ENCODE results near the gene FOXK2. TPM values are rescaled to one million over a fixed set of nuclear protein-coding genes. Genes with fewer than 3 reads are reported as not detected.

FOXK2 gene
- total RNA-seq, 1 experiment from 2014 or later, result 22.4 TPM

DNA sequence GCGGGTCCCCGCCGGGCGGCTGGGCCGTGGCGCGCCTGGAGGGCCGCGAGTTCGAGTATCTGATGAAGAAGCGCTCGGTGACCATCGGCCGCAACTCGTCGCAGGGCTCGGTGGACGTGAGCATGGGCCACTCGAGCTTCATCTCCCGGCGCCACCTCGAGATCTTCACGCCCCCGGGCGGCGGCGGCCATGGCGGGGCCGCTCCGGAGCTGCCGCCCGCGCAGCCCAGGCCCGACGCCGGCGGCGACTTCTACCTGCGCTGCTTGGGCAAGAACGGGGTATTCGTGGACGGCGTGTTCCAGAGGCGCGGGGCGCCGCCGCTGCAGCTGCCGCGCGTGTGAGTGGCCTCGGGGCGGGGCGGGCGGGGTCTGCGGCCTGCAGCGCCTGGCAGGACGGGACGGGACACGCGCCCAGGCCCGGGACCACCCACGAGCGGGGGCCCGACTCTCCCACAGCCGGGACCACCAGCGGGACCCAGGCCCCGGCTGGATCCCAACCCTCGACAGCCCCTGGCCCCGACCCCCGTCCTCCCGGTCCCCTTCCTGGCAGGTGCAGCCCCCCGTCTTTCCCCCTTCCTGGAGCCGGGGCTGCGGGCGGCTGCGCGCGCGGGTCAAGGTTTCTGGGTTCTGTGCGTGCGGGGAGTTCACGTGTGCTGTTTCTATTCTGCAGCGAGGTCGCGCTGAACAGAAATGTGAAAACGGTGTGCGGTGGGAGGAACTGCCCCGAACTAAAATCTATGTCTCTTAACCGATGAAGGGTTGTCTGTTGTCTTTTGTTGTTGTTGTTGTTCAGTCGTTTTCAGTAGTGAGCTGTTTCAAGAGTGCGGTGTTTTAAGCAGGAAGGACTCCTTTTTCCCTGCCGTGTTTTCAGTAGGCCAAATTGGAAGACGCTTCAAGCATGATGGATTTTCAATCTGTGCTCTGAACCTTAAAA, 705 bp downstream of the FOXK2 start:
- H3K4me3 ChIP-seq (ENCODE audit: low read length), result peak overlapping the region; percentile 90
- H2AFZ ChIP-seq (ENCODE audit: low read length), result no peak overlapping the region
- H3K4me2 ChIP-seq (ENCODE audit: low read depth, low read length, poor library complexity, severe bottlenecking), result peak overlapping the region; percentile 91
- no peaks in the 10 kb centered on the region for H3K9me2 ChIP-seq (replicated peaks; ENCODE audit: insufficient read depth, low read length)
- H3K36me3 ChIP-seq (ENCODE audit: insufficient read depth, low read length), result no peaks in the 10 kb centered on the region
- H3K9ac ChIP-seq (ENCODE audit: low read length), result peak overlapping the region; percentile 82
- no peaks in the 10 kb centered on the region for H3K9me3 ChIP-seq (ENCODE audit: low read length)
- H4K20me1 ChIP-seq (ENCODE audit: insufficient read depth, low read depth, low read length), result peaks cover 32% of the 10 kb centered on the region
- no peak overlapping the region for H3K27ac ChIP-seq (ENCODE audit: low read length)
- H3K27me3 ChIP-seq (ENCODE audit: low read length), result no peaks in the 10 kb centered on the region
- H3K79me2 ChIP-seq (ENCODE audit: low read length), result peaks cover 26% of the 10 kb centered on the region
- DNase-seq, result peak; percentile 60
- peaks cover 13% of the 10 kb centered on the region for H3K4me1 ChIP-seq (ENCODE audit: low read length)

DNA sequence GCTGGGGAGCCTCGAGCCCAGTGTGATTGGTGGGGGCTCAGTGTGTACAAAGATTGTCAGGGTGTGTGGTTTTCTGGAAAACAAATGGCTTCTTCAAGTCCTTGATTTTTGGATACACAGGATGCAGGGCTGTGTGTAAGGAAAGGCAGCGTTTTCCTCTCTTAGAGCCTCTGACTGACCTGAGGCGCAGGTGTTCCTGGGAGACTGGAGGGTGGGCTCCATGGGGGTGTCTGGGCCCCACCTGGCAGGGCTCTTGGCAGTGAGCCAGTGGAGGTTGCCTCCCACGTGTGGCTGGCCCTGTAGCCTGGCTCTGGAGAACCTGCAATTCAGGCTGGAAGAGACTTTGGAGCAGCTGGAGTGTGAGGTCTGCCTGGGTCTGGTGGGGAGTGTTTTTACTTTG, 5.0 kb downstream of the FOXK2 start:
- H3K79me2 ChIP-seq (ENCODE audit: low read length), result peaks cover 52% of the 10 kb centered on the region
- H3K27me3 ChIP-seq (ENCODE audit: low read length), result no peaks in the 10 kb centered on the region
- no peak overlapping the region for H3K27ac ChIP-seq (ENCODE audit: low read length)
- H3K4me1 ChIP-seq (ENCODE audit: low read length), result peaks cover 8% of the 10 kb centered on the region
- H4K20me1 ChIP-seq (ENCODE audit: insufficient read depth, low read depth, low read length), result peaks cover 69% of the 10 kb centered on the region
- H3K9ac ChIP-seq (ENCODE audit: low read length), result no peak overlapping the region
- no peak overlapping the region for H3K4me2 ChIP-seq (ENCODE audit: low read depth, low read length, poor library complexity, severe bottlenecking)
- no peaks in the 10 kb centered on the region for H3K36me3 ChIP-seq (ENCODE audit: insufficient read depth, low read length)
- no peak for DNase-seq
- H2AFZ ChIP-seq (ENCODE audit: low read length), result no peak overlapping the region
- H3K9me2 ChIP-seq (replicated peaks; ENCODE audit: insufficient read depth, low read length), result no peaks in the 10 kb centered on the region
- H3K4me3 ChIP-seq (ENCODE audit: low read length), result no peak overlapping the region
- no peaks in the 10 kb centered on the region for H3K9me3 ChIP-seq (ENCODE audit: low read length)

DNA sequence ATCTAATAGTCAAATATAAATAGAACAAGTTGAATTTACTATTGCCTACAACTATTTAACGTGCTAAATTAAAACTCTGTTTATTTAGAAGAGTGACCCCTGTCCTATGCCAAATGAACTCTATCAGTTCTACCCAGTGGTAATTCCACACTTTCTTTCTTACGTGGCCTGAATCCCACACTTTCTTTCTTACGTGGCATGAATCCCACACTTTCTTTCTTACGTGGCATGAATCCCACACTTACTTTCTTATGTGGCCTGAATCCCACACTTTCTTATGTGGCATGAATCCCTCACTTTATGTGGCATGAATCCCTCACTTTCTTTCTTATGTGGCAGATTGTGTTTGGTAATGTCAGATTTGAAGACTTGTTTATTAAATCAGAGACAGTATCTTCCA, 6.2 kb downstream of the FOXK2 start:
- no peaks in the 10 kb centered on the region for H3K9me3 ChIP-seq (ENCODE audit: low read length)
- H3K4me2 ChIP-seq (ENCODE audit: low read depth, low read length, poor library complexity, severe bottlenecking), result no peak overlapping the region
- H3K9me2 ChIP-seq (replicated peaks; ENCODE audit: insufficient read depth, low read length), result no peaks in the 10 kb centered on the region
- H3K36me3 ChIP-seq (ENCODE audit: insufficient read depth, low read length), result no peaks in the 10 kb centered on the region
- H3K79me2 ChIP-seq (ENCODE audit: low read length), result peaks cover 54% of the 10 kb centered on the region
- H3K9ac ChIP-seq (ENCODE audit: low read length), result no peak overlapping the region
- peaks cover 75% of the 10 kb centered on the region for H4K20me1 ChIP-seq (ENCODE audit: insufficient read depth, low read depth, low read length)
- no peaks in the 10 kb centered on the region for H3K27me3 ChIP-seq (ENCODE audit: low read length)
- no peak overlapping the region for H3K27ac ChIP-seq (ENCODE audit: low read length)
- DNase-seq, result no peak
- H2AFZ ChIP-seq (ENCODE audit: low read length), result no peak overlapping the region
- H3K4me3 ChIP-seq (ENCODE audit: low read length), result no peak overlapping the region
- H3K4me1 ChIP-seq (ENCODE audit: low read length), result peaks cover 4% of the 10 kb centered on the region

DNA sequence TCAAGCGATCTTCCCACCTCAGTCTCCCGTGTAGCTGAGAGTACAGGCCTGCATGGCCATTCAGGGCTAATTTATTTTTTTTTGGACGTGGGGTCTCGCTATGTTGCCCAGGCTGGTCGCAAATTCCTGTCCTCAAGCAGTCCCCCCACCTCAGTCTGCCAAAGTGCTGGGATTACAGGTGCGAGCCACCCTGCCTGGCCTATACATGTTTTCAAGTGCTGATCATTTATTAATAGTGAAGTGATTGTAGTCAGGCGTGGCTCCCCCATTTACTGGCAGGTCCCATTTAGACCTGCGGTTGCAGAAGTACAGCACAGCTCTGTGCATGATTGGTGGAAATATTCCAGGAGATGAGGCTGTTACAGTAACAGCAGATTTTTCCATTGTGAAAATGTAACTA, 8.4 kb downstream of the FOXK2 start:
- Histone ChIP-seq H3K4me3 (ENCODE audit: low read length) (no peak overlapping the region), H3K9me2 (replicated peaks; ENCODE audit: insufficient read depth, low read length) (no peaks in the 10 kb centered on the region), H3K79me2 (ENCODE audit: low read length) (peaks cover 54% of the 10 kb centered on the region), H3K27ac (ENCODE audit: low read length) (no peak overlapping the region), H3K36me3 (ENCODE audit: insufficient read depth, low read length) (no peaks in the 10 kb centered on the region), H3K27me3 (ENCODE audit: low read length) (no peaks in the 10 kb centered on the region), H3K9ac (ENCODE audit: low read length) (no peak overlapping the region), H3K4me2 (ENCODE audit: low read depth, low read length, poor library complexity, severe bottlenecking) (no peak overlapping the region), H3K9me3 (ENCODE audit: low read length) (no peaks in the 10 kb centered on the region), H4K20me1 (ENCODE audit: insufficient read depth, low read depth, low read length) (peaks cover 71% of the 10 kb centered on the region), H3K4me1 (ENCODE audit: low read length) (no peaks in the 10 kb centered on the region), H2AFZ (ENCODE audit: low read length) (no peak overlapping the region)
- no peak for DNase-seq

DNA sequence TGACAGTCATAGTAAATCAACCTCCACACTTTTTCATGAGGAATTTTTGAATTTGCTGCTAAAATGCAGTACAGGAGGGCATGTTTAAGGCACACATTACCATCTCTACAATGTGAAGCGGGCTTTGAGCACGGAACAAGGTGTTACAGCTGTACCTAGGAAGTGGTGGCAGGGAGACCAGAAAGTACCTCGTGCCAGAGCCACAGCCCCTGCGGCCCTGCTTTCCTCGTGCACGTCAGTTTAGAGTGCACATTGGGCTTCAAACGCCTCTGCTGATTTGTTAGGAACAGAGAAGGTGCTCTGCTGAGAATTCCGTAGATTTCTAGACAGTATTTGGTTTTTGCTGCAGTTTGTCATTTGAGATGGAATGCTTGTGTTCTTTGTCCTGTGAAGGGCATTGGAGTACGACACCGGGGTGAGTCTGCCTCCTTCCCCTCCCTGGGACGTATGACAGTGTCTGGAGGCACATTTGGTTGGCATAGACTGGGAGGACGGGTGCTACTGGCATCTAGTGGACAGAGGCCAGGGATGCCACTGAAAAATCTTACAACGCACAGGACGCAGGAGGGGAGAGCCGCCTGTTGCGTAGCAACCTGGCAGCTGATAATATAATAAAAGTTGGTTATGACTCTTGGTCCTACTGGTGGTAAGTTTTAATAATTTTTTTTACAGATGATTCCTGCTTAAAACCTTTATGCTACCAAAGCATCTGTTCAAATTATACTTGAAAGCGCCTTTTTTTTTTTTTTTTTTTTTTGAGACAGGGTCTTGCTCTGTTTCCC, 9.1 kb downstream of the FOXK2 start:
- Histone ChIP-seq H3K9me2 (replicated peaks; ENCODE audit: insufficient read depth, low read length) (no peaks in the 10 kb centered on the region), H3K79me2 (ENCODE audit: low read length) (peaks cover 53% of the 10 kb centered on the region), H3K36me3 (ENCODE audit: insufficient read depth, low read length) (no peaks in the 10 kb centered on the region), H3K27me3 (ENCODE audit: low read length) (no peaks in the 10 kb centered on the region), H3K9ac (ENCODE audit: low read length) (no peak overlapping the region), H3K4me1 (ENCODE audit: low read length) (no peaks in the 10 kb centered on the region), H3K4me2 (ENCODE audit: low read depth, low read length, poor library complexity, severe bottlenecking) (no peak overlapping the region), H2AFZ (ENCODE audit: low read length) (no peak overlapping the region), H4K20me1 (ENCODE audit: insufficient read depth, low read depth, low read length) (peaks cover 70% of the 10 kb centered on the region), H3K4me3 (ENCODE audit: low read length) (no peak overlapping the region), H3K9me3 (ENCODE audit: low read length) (no peaks in the 10 kb centered on the region), H3K27ac (ENCODE audit: low read length) (no peak overlapping the region)
- DNase-seq, result no peak

DNA sequence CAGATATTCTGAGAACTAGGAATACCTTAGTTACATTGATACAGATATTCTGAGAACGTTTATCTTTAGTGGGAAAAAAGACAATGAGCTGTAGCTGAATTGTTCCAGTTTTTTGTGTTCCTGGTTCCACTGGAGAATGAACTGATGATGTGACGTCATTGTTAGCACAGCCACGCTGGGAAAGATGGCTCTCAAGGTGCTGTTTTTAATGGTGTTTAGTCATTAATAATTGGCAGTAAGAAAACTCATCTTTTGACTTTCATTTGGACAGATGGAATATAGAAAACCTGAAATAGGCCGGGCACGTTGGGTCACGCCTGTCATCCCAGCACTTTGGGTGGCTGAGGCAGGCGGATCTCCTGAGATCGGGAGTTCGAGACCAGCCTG, 10.4 kb downstream of the FOXK2 start:
- no peak overlapping the region for H3K4me3 ChIP-seq (ENCODE audit: low read length)
- no peak overlapping the region for H3K4me2 ChIP-seq (ENCODE audit: low read depth, low read length, poor library complexity, severe bottlenecking)
- no peak overlapping the region for H3K9ac ChIP-seq (ENCODE audit: low read length)
- H3K79me2 ChIP-seq (ENCODE audit: low read length), result peaks cover 43% of the 10 kb centered on the region
- peaks cover 73% of the 10 kb centered on the region for H4K20me1 ChIP-seq (ENCODE audit: insufficient read depth, low read depth, low read length)
- no peak overlapping the region for H3K27ac ChIP-seq (ENCODE audit: low read length)
- no peak for DNase-seq
- no peak overlapping the region for H2AFZ ChIP-seq (ENCODE audit: low read length)
- H3K4me1 ChIP-seq (ENCODE audit: low read length), result no peaks in the 10 kb centered on the region
- no peaks in the 10 kb centered on the region for H3K9me3 ChIP-seq (ENCODE audit: low read length)
- no peaks in the 10 kb centered on the region for H3K9me2 ChIP-seq (replicated peaks; ENCODE audit: insufficient read depth, low read length)
- no peaks in the 10 kb centered on the region for H3K27me3 ChIP-seq (ENCODE audit: low read length)
- no peaks in the 10 kb centered on the region for H3K36me3 ChIP-seq (ENCODE audit: insufficient read depth, low read length)

DNA sequence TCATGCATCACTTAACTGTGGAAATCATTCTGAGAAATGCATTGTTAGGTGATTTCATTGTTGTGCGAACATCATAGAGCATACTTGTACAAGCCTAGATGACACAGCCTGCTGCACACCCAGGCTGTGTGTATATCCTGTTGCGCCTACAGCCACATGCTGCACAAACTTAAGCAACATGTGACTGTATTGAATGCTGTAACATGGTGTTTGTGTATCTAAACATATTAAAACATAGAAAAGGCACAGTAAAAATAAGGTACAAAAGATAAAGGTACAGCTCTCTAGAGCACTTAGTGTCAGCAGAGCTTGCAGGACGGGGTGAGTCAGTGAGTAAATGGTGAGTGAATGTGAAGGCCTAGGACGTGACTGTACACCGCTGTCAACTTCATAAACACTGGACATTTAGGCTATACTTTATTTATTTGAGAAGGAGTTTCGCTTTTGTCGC, 11.9 kb downstream of the FOXK2 start:
- Histone ChIP-seq H3K9ac (ENCODE audit: low read length) (no peak overlapping the region), H3K4me3 (ENCODE audit: low read length) (no peak overlapping the region), H3K79me2 (ENCODE audit: low read length) (peaks cover 43% of the 10 kb centered on the region), H3K9me2 (replicated peaks; ENCODE audit: insufficient read depth, low read length) (no peaks in the 10 kb centered on the region), H3K27ac (ENCODE audit: low read length) (no peak overlapping the region), H3K9me3 (ENCODE audit: low read length) (no peaks in the 10 kb centered on the region), H2AFZ (ENCODE audit: low read length) (no peak overlapping the region), H4K20me1 (ENCODE audit: insufficient read depth, low read depth, low read length) (peaks cover 77% of the 10 kb centered on the region), H3K36me3 (ENCODE audit: insufficient read depth, low read length) (no peaks in the 10 kb centered on the region), H3K27me3 (ENCODE audit: low read length) (no peaks in the 10 kb centered on the region), H3K4me1 (ENCODE audit: low read length) (peaks cover 2% of the 10 kb centered on the region; the same call in 1 of the 2 replicates), H3K4me2 (ENCODE audit: low read depth, low read length, poor library complexity, severe bottlenecking) (no peak overlapping the region)
- no peak for DNase-seq

DNA sequence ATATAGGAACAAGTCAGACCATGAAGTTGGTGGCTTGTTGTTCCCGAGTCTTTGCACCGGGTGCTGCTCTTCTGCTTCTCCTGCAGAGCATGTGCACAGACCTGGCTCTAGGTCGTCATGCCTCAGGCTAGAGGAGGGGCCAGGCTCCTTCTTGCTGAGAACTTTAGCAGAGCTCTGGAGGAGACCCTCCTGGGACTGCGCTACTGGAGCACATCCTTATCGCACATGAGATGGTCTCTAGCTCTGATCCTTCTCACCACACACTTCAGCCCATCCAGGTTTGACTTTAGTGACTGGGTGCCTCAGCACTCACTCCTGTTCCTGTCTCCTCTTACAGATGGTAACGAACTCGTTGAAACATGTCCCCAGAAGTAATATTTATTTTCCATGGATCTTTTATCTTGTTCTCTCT, 14.9 kb downstream of the FOXK2 start:
- no peak for DNase-seq
- Histone ChIP-seq H3K79me2 (ENCODE audit: low read length) (peaks cover 32% of the 10 kb centered on the region), H3K36me3 (ENCODE audit: insufficient read depth, low read length) (no peaks in the 10 kb centered on the region), H2AFZ (ENCODE audit: low read length) (no peak overlapping the region), H3K27me3 (ENCODE audit: low read length) (no peaks in the 10 kb centered on the region), H3K9me3 (ENCODE audit: low read length) (no peaks in the 10 kb centered on the region), H3K9me2 (replicated peaks; ENCODE audit: insufficient read depth, low read length) (no peaks in the 10 kb centered on the region), H4K20me1 (ENCODE audit: insufficient read depth, low read depth, low read length) (peaks cover 77% of the 10 kb centered on the region), H3K27ac (ENCODE audit: low read length) (no peak overlapping the region), H3K4me1 (ENCODE audit: low read length) (peaks cover 16% of the 10 kb centered on the region), H3K4me3 (ENCODE audit: low read length) (no peak overlapping the region), H3K9ac (ENCODE audit: low read length) (no peak overlapping the region), H3K4me2 (ENCODE audit: low read depth, low read length, poor library complexity, severe bottlenecking) (no peak overlapping the region)
